CD14-positive monocyte (primary cell): ENCODE results near the gene EGR1. TPM values are rescaled to one million over a fixed set of nuclear protein-coding genes. Genes with fewer than 3 reads are reported as not detected.
"Not testable (repeated sequence)": the region's sequence is repeated elsewhere in the genome, so short reads cannot be mapped to it uniquely, and the experiment has no call there.

Experiments used
- DNase-seq, 3 donors: peaks; one replicate each; pipeline ENCODE4 v3.0.0-alpha.2; 2011 to 2022
- H2AFZ ChIP-seq: 2 replicates; pipeline ENCODE4 v1.6.0; 2012; ENCODE audit warnings: mild to moderate bottlenecking, low read depth, low read length, inconsistent platforms; ENCODE audit not compliant: insufficient read depth, poor library complexity, severe bottlenecking
- H3K27ac ChIP-seq, 2 donors: 1 replicate in 1 of 2; 2 replicates in 1 of 2; pipeline ENCODE4 v1.5.1; 2012 to 2013; ENCODE audit warnings: low read length in 2 of 2, control low read depth in 1 of 2, inconsistent platforms in 1 of 2, low read depth in 1 of 2, mild to moderate bottlenecking in 1 of 2
- H3K27me3 ChIP-seq, 2 donors: one replicate each; pipeline versions ENCODE4 v1.6.0 to v1.6.1; 2011 to 2013; ENCODE audit warnings: low read length in 2 of 2; ENCODE audit not compliant: control insufficient read depth in 2 of 2, insufficient read depth in 2 of 2
- H3K36me3 ChIP-seq, 2 donors: replicated peaks in 1 of 2; 1 replicate in 1 of 2; 2 replicates in 1 of 2; pipeline versions ENCODE4 v1.5.1 to v1.6.1; 2012 to 2013; ENCODE audit warnings: low read length in 2 of 2, control low read depth in 1 of 2, inconsistent platforms in 1 of 2, mild to moderate bottlenecking in 1 of 2; ENCODE audit not compliant: insufficient read depth in 2 of 2, control insufficient read depth in 1 of 2
- H3K4me1 ChIP-seq, 2 donors: 1 replicate in 1 of 2; 2 replicates in 1 of 2; pipeline versions ENCODE4 v1.5.1 to v1.6.1; 2012 to 2013; ENCODE audit warnings: low read length in 2 of 2, control low read depth in 1 of 2, inconsistent platforms in 1 of 2, mild to moderate bottlenecking in 1 of 2, moderate library complexity in 1 of 2; ENCODE audit not compliant: insufficient read depth in 2 of 2, control insufficient read depth in 1 of 2
- H3K4me2 ChIP-seq: replicated peaks from 2 replicates; pipeline ENCODE3; 2012; ENCODE audit warnings: low read length, moderate library complexity, mild to moderate bottlenecking; ENCODE audit not compliant: poor library complexity, severe bottlenecking; ENCODE audit errors: extremely low read depth
- H3K4me3 ChIP-seq, 3 experiments: fragments of 200-600 bp in 1 of 3; sonication (generic) in 1 of 3; replicated peaks in 1 of 3; 1 replicate in 2 of 3; 2 replicates in 1 of 3; pipeline ENCODE4 v1.5.1; 2011 to 2013; ENCODE audit warnings: low read length in 3 of 3, mild to moderate bottlenecking in 3 of 3, control low read depth in 2 of 3, low read depth in 2 of 3, inconsistent platforms in 1 of 3, moderate library complexity in 1 of 3
- H3K79me2 ChIP-seq: 2 replicates; pipeline ENCODE4 v1.6.0; 2012; ENCODE audit warnings: mild to moderate bottlenecking, control low read depth, inconsistent platforms, low read length, moderate library complexity; ENCODE audit not compliant: insufficient read depth
- H3K9ac ChIP-seq: 2 replicates; pipeline ENCODE4 v1.6.0; 2017; ENCODE audit warnings: low read length, mild to moderate bottlenecking; ENCODE audit not compliant: insufficient read depth, poor library complexity, severe bottlenecking
- H3K9me3 ChIP-seq, 2 donors: replicated peaks in 1 of 2; 1 replicate in 1 of 2; 2 replicates in 1 of 2; pipeline versions ENCODE4 v1.5.1 to v1.6.1; 2012 to 2013; ENCODE audit warnings: low read length in 2 of 2, control low read depth in 1 of 2; ENCODE audit not compliant: control insufficient read depth in 1 of 2, insufficient read depth in 1 of 2
- H4K20me1 ChIP-seq: 2 replicates; pipeline ENCODE4 v1.6.0; 2012; ENCODE audit warnings: mild to moderate bottlenecking, low read length, control low read depth, moderate library complexity; ENCODE audit not compliant: insufficient read depth
- H3K27ac Mint-ChIP-seq, 7 donors: one replicate each; pipeline ENCODE4 v1.8.0; 2020; ENCODE audit warnings: mild to moderate bottlenecking in 7 of 7, mixed read lengths in 7 of 7, moderate library complexity in 6 of 7, inconsistent platforms in 2 of 7
- H3K27me3 Mint-ChIP-seq, 3 donors: one replicate each; pipeline ENCODE4 v1.8.0; 2021 to 2022; ENCODE audit warnings: low read depth in 3 of 3, mild to moderate bottlenecking in 3 of 3, mixed read lengths in 3 of 3, moderate library complexity in 3 of 3, inconsistent platforms in 1 of 3
- H3K36me3 Mint-ChIP-seq, 2 donors: one replicate each; pipeline ENCODE4 v1.8.0; 2020; ENCODE audit warnings: mixed read lengths in 2 of 2, inconsistent platforms in 1 of 2, mild to moderate bottlenecking in 1 of 2
- H3K4me1 Mint-ChIP-seq: one replicate; pipeline ENCODE4 v1.8.0; 2020; ENCODE audit warnings: mild to moderate bottlenecking, mixed read lengths
- H3K4me3 Mint-ChIP-seq, 2 donors: one replicate each; pipeline ENCODE4 v1.8.0; 2020; ENCODE audit warnings: mild to moderate bottlenecking in 2 of 2, mixed read lengths in 2 of 2, moderate library complexity in 1 of 2
- H3K9me3 Mint-ChIP-seq, 7 donors: one replicate each; pipeline ENCODE4 v1.8.0; 2020 to 2022; ENCODE audit warnings: mixed read lengths in 7 of 7, mild to moderate bottlenecking in 6 of 7, moderate library complexity in 6 of 7, inconsistent platforms in 2 of 7
- CTCF ChIP-seq: fragments of 200-600 bp; IDR thresholded peaks from one replicate; pipeline ENCODE4 v1.8.0; 2022; ENCODE audit warnings: antibody characterized with exemption, mild to moderate bottlenecking
- WGBS: methylation state at CpG from one replicate; pipeline ENCODE4 v1.1.5; 2013; ENCODE audit warnings: missing lambda C conversion rate; ENCODE audit not compliant: insufficient coverage; 5-methylcytosine and 5-hydroxymethylcytosine counted together
- intact Hi-C, 2 donors: fragments of 100-400 bp; cut with micrococcal nuclease; formaldehyde crosslinking; loops; one replicate each; pipeline versions ENCODE4 v1.15.0 to v1.15.1; 2023
- polyA plus RNA-seq, 3 donors: library from polyadenylated mRNA; depleted of rRNA in 1 of 3; unstranded in 2 of 3; stranded (reverse) in 1 of 3; fragments of 300-500 nt in 2 of 3; fragments of >200 nt in 1 of 3; fragmentation: Illumina TruSeq in 2 of 3; gene quantifications; 1 replicate in 2 of 3; 2 replicates in 1 of 3; pipeline ENCODE4 v1.2.3, GENCODE V29; 2012 to 2021

Gene EGR1
- polyA plus RNA-seq, 3 donors: 8.4 to 105 (median 16.9) TPM

GRCh38 chr5:138506370-138507306 lies 41.4 kb downstream of the EGR1 start:
- H3K36me3 ChIP-seq: peaks cover 40 to 64% of the 10 kb centered on the region in 2 donors

GRCh38 chr5:138507485-138507884 lies 42.2 kb downstream of the EGR1 start:
- H3K4me3 ChIP-seq, H3K79me2 ChIP-seq, H3K9me3 ChIP-seq, intact Hi-C loops, H3K4me2 ChIP-seq, H3K27me3 Mint-ChIP-seq, H3K9me3 Mint-ChIP-seq, H3K27ac ChIP-seq, H3K27me3 ChIP-seq, H3K4me3 Mint-ChIP-seq, H2AFZ ChIP-seq, H3K4me1 ChIP-seq, H3K9ac ChIP-seq: not testable (repeated sequence)
- WGBS: 49% methylated on average over 4 of the region's 8 CpGs
- H3K36me3 Mint-ChIP-seq: peaks cover 47 to 68% of the 10 kb centered on the region in 2 donors
- Histone ChIP-seq H3K36me3 (peaks cover 46 to 72% of the 10 kb centered on the region in 2 donors), H4K20me1 (peaks cover 36% of the 10 kb centered on the region)
- peak overlapping the region in 4 of 7 donors; percentile 3 to 73 (median 58) for H3K27ac Mint-ChIP-seq
- peak; percentile 51 to 73 (median 56) for DNase-seq
- peaks cover 14% of the 10 kb centered on the region for H3K4me1 Mint-ChIP-seq

More at GRCh38 chr5:138506370-138507306, 41.4 kb downstream of the EGR1 start:
- H3K4me1 ChIP-seq: peaks cover 3 to 7% of the 10 kb centered on the region in 2 donors
- Mint-ChIP-seq H3K27me3 (peaks cover 0 to 4% (median 0%) of the 10 kb centered on the region in 3 donors), H3K36me3 (peaks cover 42 to 62% of the 10 kb centered on the region in 2 donors), H3K27ac (peak overlapping the region in 2 of 7 donors; percentile 37 to 70), H3K4me1 (peaks cover 14% of the 10 kb centered on the region), H3K4me3 (no peak overlapping the region), H3K9me3 (no peaks in the 10 kb centered on the region)
- no peaks in the 10 kb centered on the region for H3K27me3 ChIP-seq
- intact Hi-C loops: no loop called here
- H3K9me3 ChIP-seq: no peaks in the 10 kb centered on the region
- no peaks in the 10 kb centered on the region for H3K79me2 ChIP-seq
- 93% methylated on average over 6 of the region's 10 CpGs for WGBS
- no peak overlapping the region for H3K4me2 ChIP-seq
- H3K4me3 ChIP-seq: no peak overlapping the region
- no peak overlapping the region for H3K27ac ChIP-seq
- no peak overlapping the region for H2AFZ ChIP-seq
- no peak overlapping the region for H3K9ac ChIP-seq
- no peak for DNase-seq
- H4K20me1 ChIP-seq: peaks cover 33% of the 10 kb centered on the region
- no peak for TF ChIP-seq CTCF
